Dendritic cell treated with granulocyte-macrophage colony-stimulating factor and Interleukin-4, amounts not matched to agents 40 ng/mL and 50 ng/mL, for 4 days (primary cell): ENCODE data around the gene SLC49A4.

ENCODE experiments used
- H3K27ac Mint-ChIP-seq: one replicate; pipeline ENCODE4 v1.8.0; 2022; ENCODE audit warnings: mild to moderate bottlenecking, mixed read lengths
- H3K27me3 Mint-ChIP-seq: one replicate; pipeline ENCODE4 v1.8.0; 2022; ENCODE audit warnings: mild to moderate bottlenecking, mixed read lengths
- H3K36me3 Mint-ChIP-seq: one replicate; pipeline ENCODE4 v1.8.0; 2022; ENCODE audit warnings: low read depth, mixed read lengths
- H3K4me1 Mint-ChIP-seq: one replicate; pipeline ENCODE4 v1.8.0; 2022; ENCODE audit warnings: low read depth, mixed read lengths
- H3K4me3 Mint-ChIP-seq: one replicate; pipeline ENCODE4 v1.8.0; 2022; ENCODE audit warnings: mild to moderate bottlenecking, moderate library complexity, mixed read lengths
- H3K9me3 Mint-ChIP-seq: one replicate; pipeline ENCODE4 v1.8.0; 2022; ENCODE audit warnings: mixed read lengths
- intact Hi-C: fragments of 100-400 bp; cut with micrococcal nuclease; formaldehyde crosslinking; loops from one replicate; pipeline ENCODE4 v1.15.0; 2022

The SLC49A4 gene

GRCh38 chr3:122773944-122774509, 20.8 kb upstream of the SLC49A4 start:
- peaks cover 37% of the 10 kb centered on the region for H3K4me1 Mint-ChIP-seq
- intact Hi-C loops = loop anchor here (2.0 kb wide), 1 partner anchor 19 kb away; the partner anchor contains the start of gene HSPBAP1
- peak overlapping the region; percentile 91 for H3K27ac Mint-ChIP-seq
- peak overlapping the region; percentile 31 for H3K4me3 Mint-ChIP-seq
- no peaks in the 10 kb centered on the region for H3K27me3 Mint-ChIP-seq
- peaks cover 21% of the 10 kb centered on the region for H3K36me3 Mint-ChIP-seq
- H3K9me3 Mint-ChIP-seq = no peaks in the 10 kb centered on the region

DNA sequence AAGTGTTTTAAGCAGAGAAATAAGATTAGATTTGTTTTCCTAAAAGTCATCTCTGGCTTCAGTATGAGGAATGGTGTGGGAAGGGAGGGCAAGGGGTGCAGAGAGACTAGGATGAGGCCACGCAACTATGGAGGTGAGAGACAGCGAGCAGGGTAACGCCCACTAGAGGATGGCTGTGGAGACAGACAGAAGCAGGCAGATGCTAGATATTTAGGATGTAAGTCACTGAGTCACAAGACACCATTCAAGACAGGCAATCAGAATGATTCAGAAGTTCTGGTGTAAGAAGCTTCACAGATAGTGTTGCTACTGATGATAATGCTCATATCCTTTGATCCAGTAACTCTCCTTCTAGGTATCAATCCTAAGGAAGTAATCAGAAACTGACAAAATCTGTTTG, 20.3 kb upstream of the SLC49A4 start:
- H3K36me3 Mint-ChIP-seq = peaks cover 20% of the 10 kb centered on the region
- intact Hi-C loops = loop anchor here (2.0 kb wide), 1 partner anchor 18 kb away; the partner anchor contains the start of gene HSPBAP1
- H3K4me1 Mint-ChIP-seq = peaks cover 36% of the 10 kb centered on the region
- H3K4me3 Mint-ChIP-seq = peak overlapping the region; percentile 31
- H3K27ac Mint-ChIP-seq = peak overlapping the region; percentile 91
- no peaks in the 10 kb centered on the region for H3K27me3 Mint-ChIP-seq
- no peaks in the 10 kb centered on the region for H3K9me3 Mint-ChIP-seq

- intact Hi-C loops = no loop called here
- H3K27ac Mint-ChIP-seq = peak overlapping the region; percentile 60
- H3K27me3 Mint-ChIP-seq = no peaks in the 10 kb centered on the region
- no peaks in the 10 kb centered on the region for H3K9me3 Mint-ChIP-seq
- peaks cover 21% of the 10 kb centered on the region for H3K4me1 Mint-ChIP-seq
- no peak overlapping the region for H3K4me3 Mint-ChIP-seq
- peaks cover 27% of the 10 kb centered on the region for H3K36me3 Mint-ChIP-seq
Observed at GRCh38 chr3:122776675-122777468, 18.0 kb upstream of the SLC49A4 start.

- H3K27me3 Mint-ChIP-seq = no peaks in the 10 kb centered on the region
- H3K9me3 Mint-ChIP-seq = no peaks in the 10 kb centered on the region
- intact Hi-C loops = no loop called here
- H3K36me3 Mint-ChIP-seq = peaks cover 27% of the 10 kb centered on the region
- peaks cover 21% of the 10 kb centered on the region for H3K4me1 Mint-ChIP-seq
- no peak overlapping the region for H3K27ac Mint-ChIP-seq
- no peak overlapping the region for H3K4me3 Mint-ChIP-seq
Observed at GRCh38 chr3:122777563-122777962, 17.3 kb upstream of the SLC49A4 start.

- intact Hi-C loops = no loop called here
- no peaks in the 10 kb centered on the region for H3K9me3 Mint-ChIP-seq
- peaks cover 14% of the 10 kb centered on the region for H3K4me1 Mint-ChIP-seq
- H3K27ac Mint-ChIP-seq = no peak overlapping the region
- no peaks in the 10 kb centered on the region for H3K27me3 Mint-ChIP-seq
- H3K36me3 Mint-ChIP-seq = peaks cover 34% of the 10 kb centered on the region
- H3K4me3 Mint-ChIP-seq = no peak overlapping the region
Observed at GRCh38 chr3:122782804-122783203, 12.1 kb upstream of the SLC49A4 start.

- no peak overlapping the region for H3K27ac Mint-ChIP-seq
- no peaks in the 10 kb centered on the region for H3K9me3 Mint-ChIP-seq
Observed at GRCh38 chr3:122784436-122784835, 10.4 kb upstream of the SLC49A4 start.

GRCh38 chr3:122785231-122785630, 9.6 kb upstream of the SLC49A4 start:
- Mint-ChIP-seq H3K4me1 (peaks cover 14% of the 10 kb centered on the region), H3K36me3 (peaks cover 34% of the 10 kb centered on the region), H3K27me3 (no peaks in the 10 kb centered on the region), H3K27ac (no peak overlapping the region), H3K9me3 (no peaks in the 10 kb centered on the region), H3K4me3 (no peak overlapping the region)
- intact Hi-C loops = no loop called here

More at GRCh38 chr3:122784436-122784835, 10.4 kb upstream of the SLC49A4 start:
- Mint-ChIP-seq H3K36me3 (peaks cover 34% of the 10 kb centered on the region), H3K4me1 (peaks cover 14% of the 10 kb centered on the region), H3K4me3 (no peak overlapping the region), H3K27me3 (no peaks in the 10 kb centered on the region)
- intact Hi-C loops = no loop called here

DNA sequence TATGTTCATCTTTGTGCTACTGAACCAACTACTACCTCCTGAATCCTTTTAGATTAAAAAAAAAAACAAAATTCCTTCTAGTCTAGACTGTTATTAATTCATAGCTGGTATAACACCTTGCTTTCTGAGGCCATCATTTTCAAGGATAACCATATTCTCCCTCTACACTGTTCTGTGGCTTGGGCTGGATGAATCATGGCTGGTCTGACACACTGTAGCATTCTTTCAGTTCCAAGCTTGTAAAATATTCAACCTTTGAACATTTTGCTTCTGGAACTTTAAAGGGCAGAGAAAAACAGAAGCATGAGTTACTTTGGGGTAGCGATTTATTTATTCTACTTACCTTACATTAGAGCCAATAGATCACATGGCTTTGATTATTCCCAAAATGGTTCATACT, 8.8 kb upstream of the SLC49A4 start:
- Mint-ChIP-seq H3K4me3 (no peak overlapping the region), H3K36me3 (peaks cover 29% of the 10 kb centered on the region), H3K4me1 (peaks cover 14% of the 10 kb centered on the region), H3K27ac (no peak overlapping the region), H3K27me3 (no peaks in the 10 kb centered on the region), H3K9me3 (no peaks in the 10 kb centered on the region)
- intact Hi-C loops = no loop called here

DNA sequence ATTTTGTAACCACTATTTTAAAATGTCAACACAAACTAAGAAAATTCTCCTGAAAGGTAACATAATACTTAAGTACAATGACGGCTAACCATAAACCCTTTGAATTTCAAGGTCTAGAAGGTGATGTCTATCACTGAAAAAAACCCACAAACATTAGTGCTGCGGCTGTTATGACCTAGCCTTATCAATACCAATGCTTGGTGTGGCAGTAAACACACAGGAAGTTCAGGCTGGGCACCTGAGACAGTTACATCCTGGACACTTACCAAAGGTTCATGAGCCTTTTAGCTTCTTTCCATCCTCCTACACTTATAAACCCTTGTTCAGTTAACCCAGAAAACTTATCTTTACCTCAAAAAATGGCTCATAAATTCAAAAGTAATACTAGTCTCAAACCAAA, 7.0 kb upstream of the SLC49A4 start:
- Mint-ChIP-seq H3K36me3 (peaks cover 22% of the 10 kb centered on the region), H3K27ac (no peak overlapping the region), H3K9me3 (no peaks in the 10 kb centered on the region), H3K27me3 (no peaks in the 10 kb centered on the region), H3K4me1 (peaks cover 14% of the 10 kb centered on the region), H3K4me3 (no peak overlapping the region)
- intact Hi-C loops = no loop called here

GRCh38 chr3:122789585-122790273, 5.1 kb upstream of the SLC49A4 start:
- H3K9me3 Mint-ChIP-seq = no peaks in the 10 kb centered on the region
- H3K36me3 Mint-ChIP-seq = peaks cover 19% of the 10 kb centered on the region
- no peak overlapping the region for H3K27ac Mint-ChIP-seq
- H3K27me3 Mint-ChIP-seq = no peaks in the 10 kb centered on the region
- H3K4me1 Mint-ChIP-seq = peaks cover 8% of the 10 kb centered on the region
- intact Hi-C loops = loop anchor here (5.0 to 10.0 kb wide), 2 partner anchors 38 to 105 kb away; partner anchors contain the start of gene PARP14
- H3K4me3 Mint-ChIP-seq = peak overlapping the region; percentile 8

- Mint-ChIP-seq H3K27me3 (no peaks in the 10 kb centered on the region), H3K27ac (peak within 1 kb of the TSS; percentile 92), H3K4me3 (peak within 1 kb of the TSS; percentile 93), H3K36me3 (peaks cover 28% of the 10 kb centered on the region), H3K4me1 (peaks cover 16% of the 10 kb centered on the region), H3K9me3 (no peaks in the 10 kb centered on the region)
- intact Hi-C loops = loop anchor here (2.0 to 10.0 kb wide), 3 partner anchors 19 to 109 kb away; partner anchors contain the start of gene PARP14
Observed at GRCh38 chr3:122793568-122794416, 1.1 kb upstream of the SLC49A4 start, which contains the start of gene HSPBAP1. Gene HSPBAP1, minus strand, starts transcription at chr3:122793831. Its CDS starts 151 bp downstream, at chr3:122793680.

- H3K4me1 Mint-ChIP-seq = peaks cover 16% of the 10 kb centered on the region
- H3K27ac Mint-ChIP-seq = peak overlapping the region; percentile 92
- intact Hi-C loops = loop anchor here (5.0 to 10.0 kb wide), 2 partner anchors 33 to 110 kb away; partner anchors contain the start of gene PARP14
- H3K36me3 Mint-ChIP-seq = peaks cover 28% of the 10 kb centered on the region
- peak overlapping the region; percentile 93 for H3K4me3 Mint-ChIP-seq
- no peaks in the 10 kb centered on the region for H3K27me3 Mint-ChIP-seq
- no peaks in the 10 kb centered on the region for H3K9me3 Mint-ChIP-seq
Observed at GRCh38 chr3:122794483-122794778, 438 bp upstream of the SLC49A4 start.

DNA sequence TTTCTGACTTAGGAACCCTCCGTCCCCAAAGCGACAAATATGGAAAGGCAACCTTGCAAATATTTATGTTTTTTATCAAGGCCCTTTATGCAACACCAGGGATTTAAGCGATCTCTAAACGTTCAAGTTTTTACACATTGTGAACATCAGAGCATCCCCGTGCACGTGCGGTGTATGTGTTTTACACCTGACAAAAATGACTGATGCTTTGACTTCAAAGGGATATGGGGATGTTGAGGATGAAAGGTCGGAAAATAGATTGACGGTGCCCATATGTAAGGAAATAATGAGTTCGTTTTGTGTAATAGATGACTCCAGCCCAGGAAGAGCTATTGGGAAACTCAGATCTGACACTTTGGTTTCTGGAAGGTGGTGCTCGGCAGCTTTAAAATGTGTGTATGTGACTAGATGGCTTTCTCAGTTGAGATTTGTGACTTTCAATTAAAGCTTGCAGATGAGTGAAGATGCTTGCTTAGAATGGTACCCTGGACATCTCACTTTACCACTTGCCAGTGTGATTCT, 866 bp downstream of the SLC49A4 start:
- intact Hi-C loops = loop anchor here (10.0 kb wide), 1 partner anchor 111 kb away; the partner anchor contains the start of gene PARP14
- H3K36me3 Mint-ChIP-seq = peaks cover 28% of the 10 kb centered on the region
- no peaks in the 10 kb centered on the region for H3K9me3 Mint-ChIP-seq
- H3K27me3 Mint-ChIP-seq = no peaks in the 10 kb centered on the region
- peak overlapping the region; percentile 93 for H3K4me3 Mint-ChIP-seq
- H3K27ac Mint-ChIP-seq = peak overlapping the region; percentile 92
- H3K4me1 Mint-ChIP-seq = peaks cover 16% of the 10 kb centered on the region
